Dendritic cell treated with granulocyte-macrophage colony-stimulating factor and Interleukin-4, amounts not matched to agents 40 ng/mL and 50 ng/mL, for 4 days (primary cell): ENCODE measurements around the gene FCAR.
"Not testable (repeated sequence)": the region's sequence is repeated elsewhere in the genome, so short reads cannot be mapped to it uniquely, and the experiment has no call there.

Experiments used
- H3K27ac Mint-ChIP-seq: one replicate; pipeline ENCODE4 v1.8.0; 2022; ENCODE audit warnings: mild to moderate bottlenecking, mixed read lengths
- H3K27me3 Mint-ChIP-seq: one replicate; pipeline ENCODE4 v1.8.0; 2022; ENCODE audit warnings: mild to moderate bottlenecking, mixed read lengths
- H3K36me3 Mint-ChIP-seq: one replicate; pipeline ENCODE4 v1.8.0; 2022; ENCODE audit warnings: low read depth, mixed read lengths
- H3K4me1 Mint-ChIP-seq: one replicate; pipeline ENCODE4 v1.8.0; 2022; ENCODE audit warnings: low read depth, mixed read lengths
- H3K4me3 Mint-ChIP-seq: one replicate; pipeline ENCODE4 v1.8.0; 2022; ENCODE audit warnings: mild to moderate bottlenecking, moderate library complexity, mixed read lengths
- H3K9me3 Mint-ChIP-seq: one replicate; pipeline ENCODE4 v1.8.0; 2022; ENCODE audit warnings: mixed read lengths
- intact Hi-C: fragments of 100-400 bp; cut with micrococcal nuclease; formaldehyde crosslinking; loops from one replicate; pipeline ENCODE4 v1.15.0; 2022

FCAR gene

DNA sequence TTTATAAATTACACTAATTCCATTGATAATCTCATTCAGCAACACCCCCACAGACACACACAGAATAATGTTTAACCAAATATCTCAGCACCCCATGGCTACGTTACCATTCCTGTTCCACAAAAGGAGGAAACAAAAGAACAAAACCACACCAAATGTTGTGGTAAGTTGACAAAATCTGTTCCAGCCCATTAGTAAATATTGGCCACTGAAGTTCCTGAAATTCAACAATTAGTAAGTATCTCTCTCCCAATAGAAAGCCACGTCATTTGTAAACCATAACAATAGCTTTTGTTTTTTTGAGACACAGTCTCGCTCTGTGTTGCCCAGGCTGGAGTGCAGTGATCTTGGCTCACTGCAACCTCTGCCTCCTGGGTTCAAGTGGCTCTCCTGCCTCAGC lies 2.3 kb upstream of the FCAR start:
- H3K4me3 Mint-ChIP-seq = no peak overlapping the region
- H3K36me3 Mint-ChIP-seq = no peaks in the 10 kb centered on the region
- no peaks in the 10 kb centered on the region for H3K9me3 Mint-ChIP-seq
- H3K27ac Mint-ChIP-seq = no peak overlapping the region
- peaks cover 17% of the 10 kb centered on the region for H3K27me3 Mint-ChIP-seq
- H3K4me1 Mint-ChIP-seq = peaks cover 36% of the 10 kb centered on the region
- intact Hi-C loops = loop anchor here (10.0 kb wide), 1 partner anchor 197 kb away; no protein-coding TSS in a partner anchor

DNA sequence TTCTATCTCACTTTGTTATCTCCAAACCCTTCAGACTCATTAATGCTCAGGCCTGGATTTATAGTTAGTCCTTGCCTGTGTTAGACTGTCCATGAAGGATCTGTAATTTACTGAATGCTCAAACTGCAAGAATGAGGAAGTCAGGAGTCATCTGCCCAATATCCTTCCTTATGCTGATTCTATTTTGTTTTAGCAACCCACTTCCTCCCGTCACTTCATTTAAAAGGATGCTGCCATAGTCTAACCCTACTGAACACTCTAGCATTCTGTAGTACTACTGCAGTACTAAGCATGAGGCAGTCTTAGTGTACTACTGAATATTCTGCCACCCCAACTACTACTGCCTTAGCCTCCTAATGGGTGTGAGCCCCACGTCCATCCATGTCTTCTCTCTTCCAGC lies 1.5 kb downstream of the FCAR start:
- H3K27ac Mint-ChIP-seq = peak overlapping the region; percentile 30
- peaks cover 72% of the 10 kb centered on the region for H3K4me1 Mint-ChIP-seq
- H3K36me3 Mint-ChIP-seq = no peaks in the 10 kb centered on the region
- H3K4me3 Mint-ChIP-seq = peak overlapping the region; percentile 30
- intact Hi-C loops = loop anchor here (10.0 kb wide), 1 partner anchor 201 kb away; no protein-coding TSS in a partner anchor
- no peaks in the 10 kb centered on the region for H3K9me3 Mint-ChIP-seq
- H3K27me3 Mint-ChIP-seq = no peaks in the 10 kb centered on the region

DNA sequence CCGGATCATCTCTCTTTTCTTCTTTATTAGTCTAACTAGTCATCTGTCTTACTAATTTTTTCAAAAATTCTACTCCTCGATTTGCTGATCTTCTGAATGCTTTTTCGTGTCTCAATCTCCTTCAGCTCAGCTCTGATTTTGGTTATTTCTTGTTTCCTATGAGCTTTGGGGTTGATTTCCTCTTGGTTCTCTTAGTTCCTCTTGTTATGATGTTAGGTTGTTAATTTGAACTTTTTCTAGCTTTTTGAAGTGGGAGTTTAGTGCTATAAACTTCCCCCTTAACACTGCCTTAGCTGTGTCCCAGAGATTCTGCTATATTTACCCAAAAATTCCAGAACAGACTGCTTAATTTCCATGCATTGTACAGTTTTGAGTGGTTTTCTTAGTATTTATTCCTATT lies 3.4 kb downstream of the FCAR start:
- Mint-ChIP-seq H3K27ac (peak overlapping the region; percentile 21), H3K4me3 (no peak overlapping the region), H3K27me3 (peaks cover 6% of the 10 kb centered on the region), H3K9me3 (no peaks in the 10 kb centered on the region), H3K36me3 (no peaks in the 10 kb centered on the region), H3K4me1 (peaks cover 77% of the 10 kb centered on the region)
- intact Hi-C loops = loop anchor here (10.0 kb wide), 1 partner anchor 203 kb away; no protein-coding TSS in a partner anchor

DNA sequence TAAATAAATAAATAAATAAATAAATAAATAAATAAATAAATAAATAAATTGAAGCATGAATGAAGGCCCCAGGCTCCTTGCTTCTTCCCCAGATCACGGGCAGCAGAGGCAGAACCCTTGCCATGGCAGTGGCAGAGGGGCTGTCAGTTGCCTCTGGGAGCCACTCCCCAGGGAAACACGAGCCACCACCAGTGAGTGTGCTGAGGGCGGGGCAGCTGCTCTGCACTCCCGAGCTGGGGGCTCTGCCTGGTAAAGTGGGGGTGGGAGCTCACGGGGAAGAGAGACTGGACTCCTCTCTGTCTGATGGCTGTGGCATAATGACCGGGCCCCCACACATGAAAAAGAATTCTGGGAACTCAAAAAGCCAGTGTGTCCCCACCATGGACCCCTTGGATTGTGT lies 7.8 kb downstream of the FCAR start:
- H3K27ac Mint-ChIP-seq = no peak overlapping the region
- no peak overlapping the region for H3K4me3 Mint-ChIP-seq
- intact Hi-C loops = loop anchor here (2.0 kb wide), 1 partner anchor 37 kb away; no protein-coding TSS in a partner anchor

DNA sequence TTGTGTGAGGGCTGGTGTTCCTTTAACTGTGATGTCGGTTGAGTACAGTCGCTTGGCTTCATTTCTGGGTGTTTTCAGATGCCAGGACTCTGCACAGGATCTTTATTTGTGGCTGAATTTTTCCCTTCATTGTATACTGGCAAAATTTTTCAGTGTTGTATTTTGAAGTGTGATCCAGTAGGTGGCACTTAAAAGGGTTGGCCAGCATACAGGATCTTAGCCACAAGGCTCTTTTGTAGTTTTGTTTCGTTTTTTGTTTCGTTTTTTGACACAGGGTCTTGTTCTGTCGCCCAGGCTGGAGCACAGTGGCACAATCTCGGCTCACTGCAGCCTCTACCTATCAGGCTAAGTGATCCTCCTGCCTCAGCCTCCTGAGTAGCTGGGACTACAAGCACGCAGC lies 8.7 kb downstream of the FCAR start:
- Mint-ChIP-seq H3K36me3 (no peaks in the 10 kb centered on the region), H3K4me3 (peak overlapping the region; percentile 45), H3K27ac (no peak overlapping the region), H3K4me1 (peaks cover 45% of the 10 kb centered on the region), H3K27me3 (peaks cover 6% of the 10 kb centered on the region), H3K9me3 (no peaks in the 10 kb centered on the region)
- intact Hi-C loops = no loop called here

More for the DNA sequence above, 7.8 kb downstream of the FCAR start:
- H3K9me3 Mint-ChIP-seq = no peaks in the 10 kb centered on the region
- no peaks in the 10 kb centered on the region for H3K36me3 Mint-ChIP-seq
- peaks cover 54% of the 10 kb centered on the region for H3K4me1 Mint-ChIP-seq
- H3K27me3 Mint-ChIP-seq = peaks cover 6% of the 10 kb centered on the region

DNA sequence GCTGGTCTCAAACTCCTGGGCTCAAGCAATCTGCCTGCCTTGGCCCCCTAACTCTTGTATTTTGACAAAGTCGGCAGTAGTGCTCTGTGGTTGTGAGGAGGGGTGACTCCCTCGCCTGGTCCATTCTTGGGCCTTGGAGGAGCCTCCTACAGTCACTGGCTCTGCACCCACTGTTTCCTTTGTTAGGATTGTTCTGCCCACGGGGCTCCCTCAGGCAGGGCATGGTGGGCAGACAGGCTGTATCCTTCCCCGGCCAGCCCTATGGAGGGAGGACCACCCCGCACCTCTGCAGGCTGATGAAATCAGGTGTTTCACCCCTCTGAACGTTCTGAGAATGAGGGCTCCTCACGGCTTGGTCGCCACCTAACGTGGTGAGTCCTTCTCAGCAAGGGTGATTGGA lies 9.2 kb downstream of the FCAR start:
- no peaks in the 10 kb centered on the region for H3K9me3 Mint-ChIP-seq
- no peaks in the 10 kb centered on the region for H3K36me3 Mint-ChIP-seq
- no peak overlapping the region for H3K27ac Mint-ChIP-seq
- intact Hi-C loops = no loop called here
- peaks cover 44% of the 10 kb centered on the region for H3K4me1 Mint-ChIP-seq
- H3K27me3 Mint-ChIP-seq = peaks cover 6% of the 10 kb centered on the region
- H3K4me3 Mint-ChIP-seq = no peak overlapping the region

DNA sequence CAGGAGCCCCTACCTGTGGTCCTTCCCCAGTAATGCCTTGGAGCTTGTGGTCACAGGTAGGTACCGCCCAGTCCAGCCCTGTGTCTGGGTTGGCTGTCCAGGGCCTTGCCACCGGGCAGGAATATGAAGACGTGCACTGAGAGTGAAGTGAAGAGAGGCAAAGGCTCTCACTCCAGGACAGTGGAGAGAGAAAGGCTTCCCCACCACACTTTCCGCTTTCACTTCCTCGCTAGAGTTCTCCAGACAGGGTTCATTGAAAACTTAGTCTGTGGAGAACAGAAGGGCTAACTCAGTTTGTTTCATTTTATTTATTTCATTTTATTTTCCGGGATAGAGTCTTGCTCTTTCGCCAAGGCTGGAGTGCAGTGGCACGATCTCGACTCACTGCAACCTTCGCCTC lies 14.2 kb downstream of the FCAR start:
- H3K27me3 Mint-ChIP-seq = no peaks in the 10 kb centered on the region
- intact Hi-C loops = no loop called here

DNA sequence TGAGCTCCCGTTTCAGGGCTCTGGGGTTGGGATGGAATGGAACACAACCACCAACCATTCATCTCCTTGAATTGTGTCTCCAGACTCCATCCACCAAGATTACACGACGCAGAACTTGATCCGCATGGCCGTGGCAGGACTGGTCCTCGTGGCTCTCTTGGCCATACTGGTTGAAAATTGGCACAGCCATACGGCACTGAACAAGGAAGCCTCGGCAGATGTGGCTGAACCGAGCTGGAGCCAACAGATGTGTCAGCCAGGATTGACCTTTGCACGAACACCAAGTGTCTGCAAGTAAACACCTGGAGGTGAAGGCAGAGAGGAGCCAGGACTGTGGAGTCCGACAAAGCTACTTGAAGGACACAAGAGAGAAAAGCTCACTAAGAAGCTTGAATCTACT lies 15.5 kb downstream of the FCAR start:
- no peaks in the 10 kb centered on the region for H3K27me3 Mint-ChIP-seq
- H3K36me3 Mint-ChIP-seq = peaks cover 13% of the 10 kb centered on the region
- intact Hi-C loops = no loop called here
- H3K27ac Mint-ChIP-seq = no peak overlapping the region
- peaks cover 8% of the 10 kb centered on the region for H3K4me1 Mint-ChIP-seq
- H3K4me3 Mint-ChIP-seq = no peak overlapping the region
- no peaks in the 10 kb centered on the region for H3K9me3 Mint-ChIP-seq

More for the DNA sequence above, 14.2 kb downstream of the FCAR start:
- H3K4me1 Mint-ChIP-seq = peaks cover 8% of the 10 kb centered on the region
- peaks cover 13% of the 10 kb centered on the region for H3K36me3 Mint-ChIP-seq
- H3K27ac Mint-ChIP-seq = no peak overlapping the region
- H3K9me3 Mint-ChIP-seq = no peaks in the 10 kb centered on the region
- no peak overlapping the region for H3K4me3 Mint-ChIP-seq

DNA sequence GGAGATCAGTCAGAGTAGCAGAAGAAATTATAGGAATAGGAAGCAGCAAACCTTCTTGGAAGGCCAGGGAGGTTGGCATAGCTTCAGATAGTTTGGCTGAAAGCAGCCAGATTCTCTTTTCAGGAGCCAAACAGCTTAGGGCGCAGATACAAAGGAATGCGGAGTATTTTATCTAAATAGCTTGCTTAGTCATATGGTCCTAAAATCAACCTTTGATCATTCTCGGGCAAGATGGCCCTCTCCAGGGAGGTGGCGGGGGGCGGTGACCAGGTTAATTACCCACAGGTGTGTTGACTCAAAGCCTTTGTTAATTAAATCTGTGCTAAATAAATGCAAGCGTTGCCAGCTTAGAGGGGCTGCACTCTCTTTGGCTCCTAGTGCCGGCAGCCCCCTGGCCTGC lies 19.4 kb downstream of the FCAR start:
- Mint-ChIP-seq H3K27me3 (peaks cover 10% of the 10 kb centered on the region), H3K27ac (no peak overlapping the region), H3K4me1 (peaks cover 31% of the 10 kb centered on the region), H3K36me3 (peaks cover 13% of the 10 kb centered on the region), H3K4me3 (no peak overlapping the region), H3K9me3 (no peaks in the 10 kb centered on the region)
- intact Hi-C loops = no loop called here

DNA sequence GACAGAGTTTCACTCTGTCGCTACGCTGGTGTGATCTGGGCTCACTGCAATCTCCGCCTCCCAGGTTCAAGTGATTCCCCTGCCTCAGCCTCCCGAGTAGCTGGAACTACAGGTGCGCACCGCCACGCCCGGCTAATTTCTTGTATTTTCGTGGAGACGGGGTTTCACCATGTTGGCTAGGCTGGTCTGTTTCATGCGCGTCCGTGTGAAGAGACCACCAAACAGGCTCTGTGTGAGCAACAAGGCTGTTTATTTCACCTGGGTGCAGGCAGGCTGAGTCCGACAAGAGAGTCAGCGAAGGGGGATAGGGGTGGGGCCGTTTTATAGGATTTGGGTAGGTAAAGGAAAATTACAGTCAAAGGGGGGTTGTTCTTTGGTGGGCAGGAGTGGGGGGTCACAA lies 20.1 kb downstream of the FCAR start:
- Mint-ChIP-seq H3K27me3 (peaks cover 17% of the 10 kb centered on the region), H3K4me1 (peaks cover 36% of the 10 kb centered on the region), H3K36me3 (peaks cover 13% of the 10 kb centered on the region)
- H3K9me3 Mint-ChIP-seq, H3K4me3 Mint-ChIP-seq, intact Hi-C loops, H3K27ac Mint-ChIP-seq: not testable (repeated sequence)

DNA sequence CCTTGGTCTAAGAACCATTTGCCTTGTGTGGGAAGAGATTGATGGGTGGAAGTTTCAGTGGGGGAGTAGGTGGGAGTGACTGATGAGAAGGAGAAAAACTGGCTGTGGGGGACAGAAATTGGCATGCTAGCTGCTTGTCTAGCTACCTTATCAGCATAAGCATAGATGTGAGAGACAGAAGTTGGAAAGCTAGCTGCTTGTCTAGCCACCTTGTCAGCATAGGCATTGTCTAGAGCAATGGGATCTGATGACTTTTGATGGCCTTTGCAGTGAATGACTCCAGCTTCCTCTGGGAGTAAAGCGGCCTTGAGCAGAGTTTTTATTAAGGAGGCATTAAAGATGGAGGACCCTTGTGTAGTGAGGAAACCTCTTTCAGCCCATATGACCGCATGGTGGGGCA lies 22.0 kb downstream of the FCAR start:
- H3K27me3 Mint-ChIP-seq = peaks cover 26% of the 10 kb centered on the region
- intact Hi-C loops = no loop called here
- no peak overlapping the region for H3K27ac Mint-ChIP-seq
- no peaks in the 10 kb centered on the region for H3K36me3 Mint-ChIP-seq
- H3K9me3 Mint-ChIP-seq = no peaks in the 10 kb centered on the region
- peaks cover 52% of the 10 kb centered on the region for H3K4me1 Mint-ChIP-seq
- no peak overlapping the region for H3K4me3 Mint-ChIP-seq

DNA sequence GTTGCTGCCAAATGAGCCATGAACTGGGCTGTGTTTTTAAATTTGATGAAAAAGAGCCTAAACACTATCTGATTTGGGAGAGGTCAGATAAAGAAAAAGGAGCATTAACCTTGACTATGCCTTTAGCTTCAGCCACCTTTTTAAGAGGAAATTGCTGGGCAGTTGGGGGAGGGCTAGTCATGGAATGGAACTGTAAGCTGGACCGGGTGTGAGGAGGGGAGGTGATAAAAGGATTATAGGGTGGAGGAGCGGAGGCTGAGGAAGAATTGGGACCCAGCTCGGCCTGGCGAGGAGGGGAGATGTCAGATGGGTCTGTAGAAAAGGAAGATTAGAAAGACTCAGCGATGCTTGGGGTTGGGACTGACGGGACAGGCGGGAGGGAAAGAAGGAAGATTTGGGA lies 24.6 kb downstream of the FCAR start:
- H3K36me3 Mint-ChIP-seq, H3K27ac Mint-ChIP-seq, H3K4me3 Mint-ChIP-seq, H3K9me3 Mint-ChIP-seq, intact Hi-C loops: not testable (repeated sequence)
- peaks cover 63% of the 10 kb centered on the region for H3K4me1 Mint-ChIP-seq
- H3K27me3 Mint-ChIP-seq = peaks cover 26% of the 10 kb centered on the region

DNA sequence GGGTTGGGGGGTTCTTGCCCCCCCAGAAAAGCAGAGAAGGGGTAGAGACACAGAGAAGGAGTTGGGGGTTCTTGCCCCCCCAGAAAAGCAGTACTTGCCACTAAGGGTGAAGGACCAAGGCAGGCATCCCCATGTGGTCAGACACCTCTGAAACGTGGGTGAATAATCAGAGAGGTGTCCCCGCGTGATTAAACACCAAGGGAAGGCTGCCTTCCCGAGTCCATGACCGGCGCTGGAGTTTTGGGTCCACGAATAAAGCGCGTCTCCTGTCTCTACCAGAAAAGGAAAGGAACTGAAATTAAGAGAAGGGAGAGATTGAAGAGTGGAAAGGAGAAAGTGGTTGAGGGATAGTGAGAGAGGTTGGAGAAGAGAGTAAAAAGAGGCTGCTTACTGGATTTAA lies 25.6 kb downstream of the FCAR start:
- H3K27me3 Mint-ChIP-seq = peaks cover 30% of the 10 kb centered on the region
- H3K36me3 Mint-ChIP-seq, H3K9me3 Mint-ChIP-seq, H3K27ac Mint-ChIP-seq, intact Hi-C loops, H3K4me3 Mint-ChIP-seq: not testable (repeated sequence)
- peaks cover 63% of the 10 kb centered on the region for H3K4me1 Mint-ChIP-seq

DNA sequence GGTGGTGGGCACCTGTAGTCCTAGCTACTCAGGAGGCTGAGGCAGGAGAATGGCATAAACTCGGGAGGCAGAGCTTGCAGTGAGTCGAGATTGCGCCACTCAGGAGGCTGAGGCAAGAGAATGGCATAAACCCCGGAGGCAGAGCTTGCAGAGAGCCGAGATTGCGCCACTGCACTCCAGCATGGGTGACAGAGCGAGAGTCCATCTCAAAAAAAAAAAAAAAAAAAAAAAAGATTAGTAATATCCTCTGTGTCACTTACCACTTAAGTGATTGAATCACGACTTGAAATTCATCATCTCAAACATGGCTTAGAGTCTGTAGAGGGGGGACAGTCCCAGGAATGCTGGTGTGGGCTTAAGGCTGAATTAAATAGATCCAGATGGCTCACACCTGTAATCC lies 27.1 kb downstream of the FCAR start:
- H3K9me3 Mint-ChIP-seq, intact Hi-C loops, H3K27ac Mint-ChIP-seq, H3K36me3 Mint-ChIP-seq, H3K4me3 Mint-ChIP-seq: not testable (repeated sequence)
- Mint-ChIP-seq H3K27me3 (peaks cover 38% of the 10 kb centered on the region), H3K4me1 (peaks cover 68% of the 10 kb centered on the region)

DNA sequence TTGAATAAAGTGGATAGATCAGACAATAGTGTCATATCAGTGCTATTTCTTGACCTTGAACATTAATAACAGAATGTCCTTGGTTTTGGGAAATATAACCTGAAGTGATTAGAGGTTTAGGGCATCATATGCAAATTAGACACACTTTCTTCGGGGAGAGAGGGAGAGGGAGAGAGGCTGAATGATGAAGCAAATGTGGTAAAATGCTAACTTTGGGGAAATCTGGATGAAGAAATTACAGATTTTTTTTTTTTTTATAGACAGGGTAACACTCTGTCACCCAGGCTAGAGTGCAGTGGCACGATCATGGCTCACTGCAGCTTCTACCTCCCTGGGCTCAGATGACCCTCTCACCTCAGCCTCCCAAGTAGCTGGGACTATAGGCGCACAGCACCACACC lies 28.0 kb downstream of the FCAR start:
- peaks cover 60% of the 10 kb centered on the region for H3K4me1 Mint-ChIP-seq
- no peaks in the 10 kb centered on the region for H3K36me3 Mint-ChIP-seq
- H3K4me3 Mint-ChIP-seq = no peak overlapping the region
- peaks cover 37% of the 10 kb centered on the region for H3K27me3 Mint-ChIP-seq
- intact Hi-C loops = no loop called here
- no peaks in the 10 kb centered on the region for H3K9me3 Mint-ChIP-seq
- H3K27ac Mint-ChIP-seq = no peak overlapping the region
